ENCODE data around the gene LEKR1.
A peak's percentile ranks its signal among the peaks of the same experiment; 100 is the strongest.

The LEKR1 gene

GRCh38 chr3:156978481-156978961, 152.4 kb downstream of the LEKR1 start:
- peak in 1 of 56 donors; percentile 6 for DNase-seq

- DNase-seq = no peak
Measured at GRCh38 chr3:156981005-156981404, 154.9 kb downstream of the LEKR1 start.

- no peak for DNase-seq
Measured at GRCh38 chr3:156983559-156983958, 157.4 kb downstream of the LEKR1 start.

GRCh38 chr3:156985711-156986110, 159.6 kb downstream of the LEKR1 start:
- DNase-seq = no peak

GRCh38 chr3:156987946-156988345, 161.8 kb downstream of the LEKR1 start:
- no peak for DNase-seq

GRCh38 chr3:156997351-156997750, 171.2 kb downstream of the LEKR1 start:
- no peak for DNase-seq

GRCh38 chr3:157001221-157001957, 175.2 kb downstream of the LEKR1 start:
- no peak for DNase-seq

GRCh38 chr3:157021679-157022078, 195.5 kb downstream of the LEKR1 start:
- DNase-seq = no peak

- DNase-seq = no peak
Measured at GRCh38 chr3:157023226-157023625, 197.1 kb downstream of the LEKR1 start.

- no peak for DNase-seq
Measured at GRCh38 chr3:157026091-157026490, 199.9 kb downstream of the LEKR1 start.

- no peak for DNase-seq
Measured at GRCh38 chr3:157027861-157028745, 201.9 kb downstream of the LEKR1 start.

- DNase-seq = no peak
Measured at GRCh38 chr3:157029365-157029790, 203.2 kb downstream of the LEKR1 start.

GRCh38 chr3:157030712-157031111, 204.6 kb downstream of the LEKR1 start:
- DNase-seq = peak in 3 of 56 donors; percentile 1 to 28 (median 1)

- DNase-seq = no peak
Measured at GRCh38 chr3:157033001-157033400, 206.8 kb downstream of the LEKR1 start.

- DNase-seq = no peak
Measured at GRCh38 chr3:157040456-157040855, 214.3 kb downstream of the LEKR1 start.

- DNase-seq = no peak
Measured at GRCh38 chr3:157042226-157042625, 216.1 kb downstream of the LEKR1 start.

- no peak for DNase-seq
Measured at GRCh38 chr3:157043771-157044170, 217.6 kb downstream of the LEKR1 start.

GRCh38 chr3:157045238-157045850, 219.2 kb downstream of the LEKR1 start:
- no peak for DNase-seq

- DNase-seq = no peak
Measured at GRCh38 chr3:157046520-157046919, 220.4 kb downstream of the LEKR1 start.

- no peak for DNase-seq
Measured at GRCh38 chr3:157051055-157051454, 224.9 kb downstream of the LEKR1 start.

GRCh38 chr3:157051591-157051990, 225.4 kb downstream of the LEKR1 start:
- DNase-seq = no peak

- no peak for DNase-seq
Measured at GRCh38 chr3:157056035-157056434, 229.9 kb downstream of the LEKR1 start.

Data from amygdala (tissue), 56 donors.